HepG2 (cell line): ENCODE measurements around the gene RPUSD3. TPM values are rescaled to one million over a fixed set of nuclear protein-coding genes. Genes with fewer than 3 reads are reported as not detected.

Experiments used
- GABPB1 ChIP-seq: IDR thresholded peaks from 2 replicates; pipeline ENCODE4 v1.6.1; 2016; ENCODE audit warnings: mild to moderate bottlenecking, missing genetic modification reagents, moderate library complexity, missing compliant biosample characterization
- HCFC1 ChIP-seq: fragments of 150-350 bp; IDR thresholded peaks from 2 replicates; pipeline ENCODE4 v1.6.1; 2014; ENCODE audit warnings: low read depth, low read length
- HDAC1 ChIP-seq: sonication (generic); formaldehyde crosslinking; IDR thresholded peaks from 2 replicates; pipeline ENCODE4 v1.5.1; 2020; ENCODE audit warnings: mild to moderate bottlenecking, missing genetic modification reagents
- HOXA3 ChIP-seq: sonication (generic); formaldehyde crosslinking; IDR thresholded peaks from 2 replicates; pipeline ENCODE4 v1.5.0; 2020; ENCODE audit warnings: missing genetic modification reagents
- MYNN ChIP-seq: sonication (generic); formaldehyde crosslinking; IDR thresholded peaks from 2 replicates; pipeline ENCODE4 v1.4.0; 2020; ENCODE audit warnings: mild to moderate bottlenecking, low read depth, missing genetic modification reagents
- NFE2 ChIP-seq: sonication (generic); formaldehyde crosslinking; IDR thresholded peaks from 2 replicates; pipeline ENCODE4 v1.4.0; 2020; ENCODE audit warnings: missing genetic modification reagents
- PAX8 ChIP-seq: sonication (generic); formaldehyde crosslinking; IDR thresholded peaks from 2 replicates; pipeline ENCODE4 v1.8.0; 2022; ENCODE audit warnings: mild to moderate bottlenecking, missing genetic modification reagents, borderline replicate concordance
- RFXAP ChIP-seq: sonication (generic); formaldehyde crosslinking; IDR thresholded peaks from 2 replicates; pipeline ENCODE4 v1.4.0; 2020; ENCODE audit warnings: missing genetic modification reagents, borderline replicate concordance
- SALL1 ChIP-seq: sonication (generic); formaldehyde crosslinking; IDR thresholded peaks from 2 replicates; pipeline ENCODE4 v1.8.0; 2022; ENCODE audit warnings: mild to moderate bottlenecking, missing genetic modification reagents
- TARDBP ChIP-seq: sonication (generic); formaldehyde crosslinking; IDR thresholded peaks from 2 replicates; pipeline ENCODE4 v1.8.0; 2022; ENCODE audit warnings: mild to moderate bottlenecking, missing genetic modification reagents
- TSC22D2 ChIP-seq: sonication (generic); formaldehyde crosslinking; IDR thresholded peaks from 2 replicates; pipeline ENCODE4 v1.5.1; 2020; ENCODE audit warnings: missing genetic modification reagents, mild to moderate bottlenecking, borderline replicate concordance
- ZBTB8A ChIP-seq: sonication (generic); formaldehyde crosslinking; IDR thresholded peaks from 2 replicates; pipeline ENCODE4 v1.4.0; 2020; ENCODE audit warnings: mild to moderate bottlenecking, low read depth, missing genetic modification reagents, borderline replicate concordance
- ZKSCAN1 ChIP-seq: fragments of 150-350 bp; IDR thresholded peaks from 2 replicates; pipeline ENCODE4 v1.6.1; 2014; ENCODE audit warnings: low read length
- ZNF549 ChIP-seq: sonication (generic); formaldehyde crosslinking; IDR thresholded peaks from 2 replicates; pipeline ENCODE4 v1.5.0; 2020; ENCODE audit warnings: missing genetic modification reagents
- ZNF564 ChIP-seq: sonication (generic); formaldehyde crosslinking; IDR thresholded peaks from 2 replicates; pipeline ENCODE4 v1.8.1; 2023; ENCODE audit warnings: mild to moderate bottlenecking, missing genetic modification reagents
- ZNF619 ChIP-seq: sonication (generic); formaldehyde crosslinking; IDR thresholded peaks from 2 replicates; pipeline ENCODE4 v1.4.0; 2020; ENCODE audit warnings: mild to moderate bottlenecking, missing genetic modification reagents
- ZNF788 ChIP-seq: sonication (generic); formaldehyde crosslinking; IDR thresholded peaks from 2 replicates; pipeline ENCODE4 v1.5.0; 2020; ENCODE audit warnings: mild to moderate bottlenecking, missing genetic modification reagents, borderline replicate concordance
- polyA plus RNA-seq, 8 experiments: library from polyadenylated mRNA; depleted of rRNA in 3 of 8; stranded (reverse) in 7 of 8; unstranded in 1 of 8; fragments of >200 nt; fragmentation: Illumina TruSeq in 4 of 8; extraction: Trizol in 4 of 8; gene quantifications; 2 replicates each; pipeline versions ENCODE4 v1.2.1 to v1.2.3, GENCODE V29; 2011 to 2016; ENCODE audit warnings: low read depth in 4 of 8, missing spikeins in 1 of 8, mixed read lengths in 1 of 8; ENCODE audit not compliant: insufficient read depth in 1 of 8
- total RNA-seq, 5 experiments: library from RNA; depleted of rRNA; stranded (reverse); fragments of >200 nt; fragmentation: Illumina TruSeq; extraction: Trizol; gene quantifications; 2 replicates each; pipeline ENCODE4 v1.2.3, GENCODE V29; 2016; ENCODE audit warnings: low read depth in 1 of 5
- TF ChIP-seq, protein P1 (sequence below): sonication (generic); formaldehyde crosslinking; IDR thresholded peaks from 2 replicates; pipeline ENCODE4 v1.5.0; 2020; ENCODE audit warnings: missing genetic modification reagents
- TF ChIP-seq, protein P2 (sequence below): IDR thresholded peaks from 2 replicates; pipeline ENCODE4 v1.6.1; 2016; ENCODE audit warnings: low read depth
- TF ChIP-seq, protein P3 (sequence below): IDR thresholded peaks from 2 replicates; pipeline ENCODE4 v1.6.1; 2016; ENCODE audit warnings: low read depth, control low read depth
- TF ChIP-seq, protein P4 (sequence below), 2 experiments: IDR thresholded peaks; 2 replicates each; pipeline ENCODE4 v1.6.1; 2011 to 2012; ENCODE audit warnings: low read length in 2 of 2, borderline replicate concordance in 1 of 2, low read depth in 1 of 2, mild to moderate bottlenecking in 1 of 2, moderate library complexity in 1 of 2

The RPUSD3 gene
- total and polyA plus RNA-seq, 2 of the 13 experiments (the other 11 are each of a cell fraction or from before 2014, with no cell fraction given): 32.1 to 48.7 TPM

DNA sequence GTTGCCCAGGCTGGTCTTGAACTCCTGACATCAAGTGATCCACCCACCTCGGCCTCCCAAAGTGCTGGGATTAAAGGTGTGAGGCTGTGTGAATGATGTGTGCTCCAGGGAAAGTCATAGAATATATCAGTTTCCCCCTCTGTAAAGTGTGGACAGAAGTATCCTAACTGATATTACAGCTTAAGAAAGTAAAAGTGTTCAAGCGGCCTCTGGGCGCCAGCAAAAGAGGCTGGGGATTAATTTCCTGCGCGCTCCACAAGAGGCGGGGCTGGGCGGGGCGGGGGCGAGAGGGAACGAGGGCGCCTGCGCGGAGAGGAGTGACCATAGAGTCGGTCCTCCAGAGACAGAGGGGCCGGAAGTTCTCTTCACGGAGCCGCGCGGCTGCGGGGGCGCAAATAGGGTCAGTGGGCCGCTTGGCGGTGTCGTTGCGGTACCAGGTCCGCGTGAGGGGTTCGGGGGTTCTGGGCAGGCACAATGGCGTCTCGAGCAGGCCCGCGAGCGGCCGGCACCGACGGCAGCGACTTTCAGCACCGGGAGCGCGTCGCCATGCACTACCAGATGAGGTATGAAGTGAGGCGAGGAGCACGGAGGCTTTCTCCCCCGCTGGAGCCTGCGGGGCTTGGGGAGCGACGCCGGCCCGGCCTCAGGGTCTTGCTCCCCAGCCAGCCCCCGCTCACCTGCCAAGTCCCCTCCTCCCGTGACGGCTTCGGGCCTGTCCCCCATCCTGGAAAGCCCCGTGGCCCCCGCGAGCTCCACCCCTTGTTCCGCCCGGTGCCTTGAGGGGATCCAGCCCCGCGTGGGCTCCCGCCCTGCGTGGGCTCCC, 46.7 kb upstream of the RPUSD3 start, which contains the start of gene JAGN1 (continued):
- TF ChIP-seq HCFC1 (peak; percentile 44; the same call in 1 of the 2 replicates), TSC22D2 (CRISPR knock-in tag) (peak; percentile 70; the same call in 1 of the 2 replicates), ZNF549 (CRISPR knock-in tag) (no peak), NFE2 (CRISPR knock-in tag) (no peak), PAX8 (CRISPR knock-in tag) (peak; percentile 86; the same call in 1 of the 2 replicates), MYNN (CRISPR knock-in tag) (peak; percentile 34; the same call in 1 of the 2 replicates), HOXA3 (peak; percentile 90), HDAC1 (CRISPR knock-in tag) (peak; percentile 87; the same call in 1 of the 2 replicates), ZKSCAN1 (no peak), TARDBP (CRISPR knock-in tag) (peak; percentile 84), GABPB1 (peak; percentile 98), ZNF564 (CRISPR knock-in tag) (peak; percentile 58), ZNF788 (CRISPR knock-in tag) (peak; percentile 86; the same call in 1 of the 2 replicates), ZNF619 (peak; percentile 89), RFXAP (CRISPR knock-in tag) (peak; percentile 47; the same call in 1 of the 2 replicates), SALL1 (CRISPR knock-in tag) (peak; percentile 88), ZBTB8A (no peak)
- TF ChIP-seq, protein P1, sequence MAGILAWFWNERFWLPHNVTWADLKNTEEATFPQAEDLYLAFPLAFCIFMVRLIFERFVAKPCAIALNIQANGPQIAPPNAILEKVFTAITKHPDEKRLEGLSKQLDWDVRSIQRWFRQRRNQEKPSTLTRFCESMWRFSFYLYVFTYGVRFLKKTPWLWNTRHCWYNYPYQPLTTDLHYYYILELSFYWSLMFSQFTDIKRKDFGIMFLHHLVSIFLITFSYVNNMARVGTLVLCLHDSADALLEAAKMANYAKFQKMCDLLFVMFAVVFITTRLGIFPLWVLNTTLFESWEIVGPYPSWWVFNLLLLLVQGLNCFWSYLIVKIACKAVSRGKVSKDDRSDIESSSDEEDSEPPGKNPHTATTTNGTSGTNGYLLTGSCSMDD (CRISPR knock-in tag): peak; percentile 57; the same call in 1 of the 2 replicates
- TF ChIP-seq, protein P2, sequence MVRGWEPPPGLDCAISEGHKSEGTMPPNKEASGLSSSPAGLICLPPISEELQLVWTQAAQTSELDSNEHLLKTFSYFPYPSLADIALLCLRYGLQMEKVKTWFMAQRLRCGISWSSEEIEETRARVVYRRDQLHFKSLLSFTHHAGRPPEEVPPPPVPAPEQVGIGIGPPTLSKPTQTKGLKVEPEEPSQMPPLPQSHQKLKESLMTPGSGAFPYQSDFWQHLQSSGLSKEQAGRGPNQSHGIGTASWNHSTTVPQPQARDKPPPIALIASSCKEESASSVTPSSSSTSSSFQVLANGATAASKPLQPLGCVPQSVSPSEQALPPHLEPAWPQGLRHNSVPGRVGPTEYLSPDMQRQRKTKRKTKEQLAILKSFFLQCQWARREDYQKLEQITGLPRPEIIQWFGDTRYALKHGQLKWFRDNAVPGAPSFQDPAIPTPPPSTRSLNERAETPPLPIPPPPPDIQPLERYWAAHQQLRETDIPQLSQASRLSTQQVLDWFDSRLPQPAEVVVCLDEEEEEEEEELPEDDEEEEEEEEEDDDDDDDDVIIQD (CRISPR knock-in tag): no peak
- TF ChIP-seq, protein P3, sequence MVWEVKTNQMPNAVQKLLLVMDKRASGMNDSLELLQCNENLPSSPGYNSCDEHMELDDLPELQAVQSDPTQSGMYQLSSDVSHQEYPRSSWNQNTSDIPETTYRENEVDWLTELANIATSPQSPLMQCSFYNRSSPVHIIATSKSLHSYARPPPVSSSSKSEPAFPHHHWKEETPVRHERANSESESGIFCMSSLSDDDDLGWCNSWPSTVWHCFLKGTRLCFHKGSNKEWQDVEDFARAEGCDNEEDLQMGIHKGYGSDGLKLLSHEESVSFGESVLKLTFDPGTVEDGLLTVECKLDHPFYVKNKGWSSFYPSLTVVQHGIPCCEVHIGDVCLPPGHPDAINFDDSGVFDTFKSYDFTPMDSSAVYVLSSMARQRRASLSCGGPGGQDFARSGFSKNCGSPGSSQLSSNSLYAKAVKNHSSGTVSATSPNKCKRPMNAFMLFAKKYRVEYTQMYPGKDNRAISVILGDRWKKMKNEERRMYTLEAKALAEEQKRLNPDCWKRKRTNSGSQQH (CRISPR knock-in tag): peak; percentile 64; the same call in 1 of the 2 replicates
- TF ChIP-seq, protein P4, sequence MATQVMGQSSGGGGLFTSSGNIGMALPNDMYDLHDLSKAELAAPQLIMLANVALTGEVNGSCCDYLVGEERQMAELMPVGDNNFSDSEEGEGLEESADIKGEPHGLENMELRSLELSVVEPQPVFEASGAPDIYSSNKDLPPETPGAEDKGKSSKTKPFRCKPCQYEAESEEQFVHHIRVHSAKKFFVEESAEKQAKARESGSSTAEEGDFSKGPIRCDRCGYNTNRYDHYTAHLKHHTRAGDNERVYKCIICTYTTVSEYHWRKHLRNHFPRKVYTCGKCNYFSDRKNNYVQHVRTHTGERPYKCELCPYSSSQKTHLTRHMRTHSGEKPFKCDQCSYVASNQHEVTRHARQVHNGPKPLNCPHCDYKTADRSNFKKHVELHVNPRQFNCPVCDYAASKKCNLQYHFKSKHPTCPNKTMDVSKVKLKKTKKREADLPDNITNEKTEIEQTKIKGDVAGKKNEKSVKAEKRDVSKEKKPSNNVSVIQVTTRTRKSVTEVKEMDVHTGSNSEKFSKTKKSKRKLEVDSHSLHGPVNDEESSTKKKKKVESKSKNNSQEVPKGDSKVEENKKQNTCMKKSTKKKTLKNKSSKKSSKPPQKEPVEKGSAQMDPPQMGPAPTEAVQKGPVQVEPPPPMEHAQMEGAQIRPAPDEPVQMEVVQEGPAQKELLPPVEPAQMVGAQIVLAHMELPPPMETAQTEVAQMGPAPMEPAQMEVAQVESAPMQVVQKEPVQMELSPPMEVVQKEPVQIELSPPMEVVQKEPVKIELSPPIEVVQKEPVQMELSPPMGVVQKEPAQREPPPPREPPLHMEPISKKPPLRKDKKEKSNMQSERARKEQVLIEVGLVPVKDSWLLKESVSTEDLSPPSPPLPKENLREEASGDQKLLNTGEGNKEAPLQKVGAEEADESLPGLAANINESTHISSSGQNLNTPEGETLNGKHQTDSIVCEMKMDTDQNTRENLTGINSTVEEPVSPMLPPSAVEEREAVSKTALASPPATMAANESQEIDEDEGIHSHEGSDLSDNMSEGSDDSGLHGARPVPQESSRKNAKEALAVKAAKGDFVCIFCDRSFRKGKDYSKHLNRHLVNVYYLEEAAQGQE (IDR thresholded peaks at IDR 0.05; ENCODE audit: borderline replicate concordance in 1 of 2, low read depth in 1 of 2, low read length in 2 of 2): peak in 1 of 2 experiments; percentile 38; a peak in 1 of 4 replicates
